Prostate gland (tissue), 2 donors: ENCODE results near the gene KL.

Experiments
- POLR2AphosphoS5 ChIP-seq: sonication (generic); formaldehyde crosslinking; IDR thresholded peaks from one replicate; pipeline ENCODE4 v1.6.1; 2017; ENCODE audit warnings: antibody characterized with exemption
- TF ChIP-seq, protein P1 (sequence below), 4 experiments: fragments of 200-600 bp in 2 of 4; fragments of 450-650 bp in 2 of 4; sonication (generic) in 2 of 4; IDR thresholded peaks; 1 replicate in 3 of 4; 2 replicates in 1 of 4; pipeline ENCODE4 v1.5.1; 2016 to 2019; ENCODE audit warnings: antibody characterized with exemption in 4 of 4, mild to moderate bottlenecking in 2 of 4, moderate library complexity in 2 of 4

GRCh38 chr13:33096886-33097605 lies 80.8 kb downstream of the KL start:
- TF ChIP-seq, protein P1, sequence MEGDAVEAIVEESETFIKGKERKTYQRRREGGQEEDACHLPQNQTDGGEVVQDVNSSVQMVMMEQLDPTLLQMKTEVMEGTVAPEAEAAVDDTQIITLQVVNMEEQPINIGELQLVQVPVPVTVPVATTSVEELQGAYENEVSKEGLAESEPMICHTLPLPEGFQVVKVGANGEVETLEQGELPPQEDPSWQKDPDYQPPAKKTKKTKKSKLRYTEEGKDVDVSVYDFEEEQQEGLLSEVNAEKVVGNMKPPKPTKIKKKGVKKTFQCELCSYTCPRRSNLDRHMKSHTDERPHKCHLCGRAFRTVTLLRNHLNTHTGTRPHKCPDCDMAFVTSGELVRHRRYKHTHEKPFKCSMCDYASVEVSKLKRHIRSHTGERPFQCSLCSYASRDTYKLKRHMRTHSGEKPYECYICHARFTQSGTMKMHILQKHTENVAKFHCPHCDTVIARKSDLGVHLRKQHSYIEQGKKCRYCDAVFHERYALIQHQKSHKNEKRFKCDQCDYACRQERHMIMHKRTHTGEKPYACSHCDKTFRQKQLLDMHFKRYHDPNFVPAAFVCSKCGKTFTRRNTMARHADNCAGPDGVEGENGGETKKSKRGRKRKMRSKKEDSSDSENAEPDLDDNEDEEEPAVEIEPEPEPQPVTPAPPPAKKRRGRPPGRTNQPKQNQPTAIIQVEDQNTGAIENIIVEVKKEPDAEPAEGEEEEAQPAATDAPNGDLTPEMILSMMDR (IDR thresholded peaks at IDR 0.05): no peak
- no peak for TF ChIP-seq POLR2AphosphoS5
